HG02885 (cell line): ENCODE measurements around the gene ACTN1.

Experiments
- ATAC-seq: cut with Tn5 transposase; IDR thresholded peaks from one replicate; pipeline ENCODE4 v1.9.1; 2021; ENCODE audit warnings: mild to moderate bottlenecking; ENCODE audit not compliant: unreplicated experiment, poor library complexity

The ACTN1 gene

GRCh38 chr14:68970736-68971135 is 8.4 kb downstream of the ACTN1 start:
- ATAC-seq = no peak

DNA sequence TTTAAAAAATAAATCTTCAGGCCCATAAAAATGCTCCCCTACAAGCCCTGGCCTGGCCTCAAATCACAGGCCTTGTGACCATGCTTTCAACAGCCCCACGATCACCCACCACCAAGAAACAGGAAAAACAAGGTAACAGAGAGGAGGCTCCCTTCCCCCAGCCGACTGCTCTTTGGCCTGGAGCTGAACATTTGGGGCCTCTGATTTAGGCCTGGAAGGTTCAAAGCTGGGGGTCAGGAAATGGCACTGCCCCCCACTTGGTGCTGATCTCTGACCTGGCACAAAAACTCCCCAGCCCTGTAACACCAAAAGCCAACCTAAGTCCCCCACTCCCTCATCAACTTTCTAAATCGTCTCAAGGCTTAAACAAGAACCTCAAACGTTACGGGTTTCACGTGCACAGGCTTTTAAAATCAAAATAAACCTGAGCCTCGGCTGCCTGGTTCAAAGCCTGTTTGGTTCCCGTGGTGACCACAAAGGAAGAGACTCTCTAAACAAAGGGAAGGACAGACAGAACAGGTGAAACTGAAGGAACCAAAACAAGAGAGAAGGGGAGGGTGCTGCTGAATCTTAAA is 9.0 kb downstream of the ACTN1 start:
- ATAC-seq = no peak

GRCh38 chr14:68969278-68970033 is 9.6 kb downstream of the ACTN1 start:
- no peak for ATAC-seq

GRCh38 chr14:68968721-68969120 is 10.4 kb downstream of the ACTN1 start:
- no peak for ATAC-seq

- no peak for ATAC-seq
Measured at GRCh38 chr14:68968051-68968450, 11.1 kb downstream of the ACTN1 start.

- ATAC-seq = no peak
Measured at GRCh38 chr14:68967459-68967940, 11.6 kb downstream of the ACTN1 start.

- ATAC-seq = no peak
Measured at GRCh38 chr14:68966872-68967301, 12.2 kb downstream of the ACTN1 start.

GRCh38 chr14:68965261-68965761 is 13.8 kb downstream of the ACTN1 start:
- ATAC-seq = no peak

DNA sequence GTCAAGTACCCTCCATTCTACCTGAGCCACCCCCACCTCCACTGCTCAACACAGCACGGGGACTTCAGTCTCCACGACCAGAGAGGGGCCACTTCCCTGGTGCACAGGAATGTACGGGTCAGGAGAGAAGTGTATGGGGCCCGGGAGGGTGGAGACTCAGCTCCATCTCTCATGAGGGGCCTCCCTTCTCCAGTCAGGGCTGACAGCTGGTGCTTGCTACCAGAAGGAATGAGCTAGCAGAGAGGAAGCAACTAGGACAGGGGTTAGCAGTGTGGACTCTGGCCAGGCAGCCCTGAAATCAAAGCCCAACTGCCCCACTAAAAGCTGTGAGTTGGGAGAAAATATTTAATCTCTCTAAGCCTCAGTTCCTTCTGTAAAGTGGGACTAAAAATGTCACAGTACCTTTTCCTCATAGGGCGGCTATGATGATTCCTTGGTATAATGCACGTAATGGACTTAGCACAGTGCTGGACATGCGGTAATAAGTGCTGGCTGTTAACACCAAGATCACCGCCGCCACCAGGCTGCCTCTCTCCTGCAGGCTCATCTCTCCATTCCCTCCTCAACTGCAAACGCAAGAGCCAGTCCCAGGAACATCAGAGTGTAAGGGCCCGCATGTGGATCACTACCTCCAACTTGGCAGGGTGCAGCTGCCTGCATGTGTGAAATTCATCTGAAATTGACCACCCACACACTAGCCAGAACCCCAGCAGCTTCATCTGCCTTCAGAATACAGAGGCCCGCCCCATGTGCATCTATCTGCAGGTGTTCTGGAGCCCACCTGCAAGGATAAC is 14.6 kb downstream of the ACTN1 start:
- no peak for ATAC-seq

GRCh38 chr14:68962681-68963080 is 16.4 kb downstream of the ACTN1 start:
- ATAC-seq = no peak

GRCh38 chr14:68961781-68962584 is 17.1 kb downstream of the ACTN1 start:
- ATAC-seq = no peak

GRCh38 chr14:68961361-68961760 is 17.7 kb downstream of the ACTN1 start:
- no peak for ATAC-seq

DNA sequence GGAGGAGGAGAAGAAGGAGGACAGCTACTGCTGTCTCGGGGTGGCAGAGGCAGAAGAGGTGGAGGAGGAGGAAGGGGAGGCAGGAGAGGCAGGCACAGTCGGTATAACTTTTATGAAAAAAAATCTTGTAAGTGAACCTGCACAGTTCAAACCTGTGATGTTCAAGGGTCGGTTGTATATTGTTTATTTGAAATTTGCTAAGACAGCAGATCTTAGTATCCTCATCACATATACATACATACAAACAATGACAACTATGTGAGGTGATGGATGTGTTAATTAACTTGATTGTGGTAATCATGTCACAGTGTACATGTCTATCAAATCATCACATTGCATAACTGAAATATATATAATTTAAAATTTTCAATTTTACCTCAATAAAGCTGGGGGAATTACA is 19.0 kb downstream of the ACTN1 start:
- no peak for ATAC-seq

DNA sequence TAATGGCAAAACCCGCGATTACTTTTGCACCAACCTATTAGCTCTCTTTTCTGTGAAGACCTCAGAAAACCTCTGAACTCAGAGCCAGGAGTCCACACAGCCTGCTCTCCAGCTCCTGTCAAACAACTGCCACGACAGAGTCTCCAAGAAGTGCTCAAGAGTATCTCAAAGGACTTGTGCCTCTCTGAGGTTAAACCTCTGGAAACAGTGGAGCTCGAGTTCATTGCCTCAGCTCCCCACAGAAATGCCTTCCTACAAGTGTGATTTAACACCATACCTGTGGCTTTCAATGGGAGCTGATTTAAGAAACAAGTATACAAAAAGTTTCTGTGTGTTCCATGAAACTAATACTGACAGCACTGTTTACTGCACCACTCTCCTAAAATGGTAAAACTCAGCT is 20.1 kb downstream of the ACTN1 start:
- ATAC-seq = no peak

GRCh38 chr14:68958553-68958952 is 20.5 kb downstream of the ACTN1 start:
- ATAC-seq = no peak

DNA sequence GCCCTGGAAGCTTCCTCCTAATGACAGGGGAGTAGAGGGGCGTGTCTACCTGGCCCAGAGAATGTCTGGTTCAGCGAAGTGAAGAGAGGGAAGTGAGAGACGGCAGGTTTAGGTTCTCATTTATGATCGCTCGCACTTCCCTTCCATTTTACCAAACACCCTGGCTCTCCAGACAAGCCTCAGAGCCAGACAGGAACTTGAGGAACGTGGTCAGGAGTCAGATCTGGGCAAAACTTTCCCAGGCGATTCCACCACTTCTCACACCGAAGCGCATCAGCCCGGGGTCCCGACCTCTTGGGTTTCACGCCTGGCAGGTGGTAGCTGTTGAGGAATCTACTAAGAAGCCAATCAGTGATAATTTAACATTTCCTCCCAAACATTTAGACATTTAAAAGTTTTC is 21.3 kb downstream of the ACTN1 start:
- ATAC-seq = no peak

- no peak for ATAC-seq
Measured at GRCh38 chr14:68956724-68957123, 22.4 kb downstream of the ACTN1 start.

DNA sequence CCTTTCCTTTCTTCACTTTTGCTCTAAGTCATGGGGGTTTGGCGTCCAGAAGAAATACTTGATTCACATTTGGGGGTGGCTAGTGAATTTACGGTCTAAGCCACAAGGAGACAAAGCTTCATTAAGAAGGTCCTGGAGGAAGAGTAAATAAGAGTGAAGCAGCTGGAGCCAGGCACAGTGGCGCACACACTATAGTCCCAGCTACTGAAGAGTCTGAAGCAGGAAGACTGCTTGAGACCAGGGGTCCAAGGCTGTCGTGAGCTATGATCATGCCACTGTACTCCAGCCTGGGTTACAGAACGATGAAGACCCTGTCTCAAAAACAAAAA is 23.3 kb downstream of the ACTN1 start:
- no peak for ATAC-seq

- no peak for ATAC-seq
Measured at GRCh38 chr14:68955164-68955850, 23.8 kb downstream of the ACTN1 start.

GRCh38 chr14:68953196-68953555 is 25.9 kb downstream of the ACTN1 start:
- no peak for ATAC-seq
